ENCODE results near the gene B4GALT5.

B4GALT5 gene

DNA sequence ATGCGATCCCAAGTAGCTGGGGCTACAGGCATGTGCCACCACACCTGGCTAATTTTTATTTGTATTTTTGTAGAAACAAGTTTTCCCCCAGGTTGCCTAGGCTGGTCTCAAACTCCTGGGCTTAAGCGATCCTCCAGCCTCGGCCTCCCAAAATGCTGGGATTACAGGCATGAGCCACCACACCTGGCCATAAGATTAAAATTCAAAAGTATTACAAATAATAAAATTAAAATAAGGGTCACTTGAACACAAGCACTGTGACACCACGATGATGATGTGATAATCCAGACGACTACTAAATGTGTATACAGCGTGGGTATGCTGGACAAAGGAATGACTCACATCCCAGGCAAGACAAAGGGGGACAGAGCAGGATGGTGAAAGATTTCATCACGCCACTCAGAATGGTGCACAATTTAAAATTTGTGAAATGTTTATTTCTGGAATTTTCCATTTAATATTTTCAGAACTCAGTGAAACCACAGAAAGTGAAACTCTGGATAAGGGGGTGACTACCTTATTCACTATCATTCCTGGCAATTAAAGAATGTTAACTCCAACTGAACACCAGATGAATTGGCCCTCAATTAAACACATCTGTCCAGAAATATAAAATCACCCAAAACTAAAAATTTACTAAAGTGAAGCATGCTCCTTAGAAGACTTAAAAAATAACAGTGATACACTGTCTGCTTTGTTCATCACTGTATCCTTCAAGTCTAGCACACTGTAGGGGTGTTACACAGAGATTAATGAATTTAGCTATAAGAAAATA, 13.1 kb downstream of the B4GALT5 start:
- Histone ChIP-seq H3K27ac (peak overlapping the region; percentile 47), H3K9ac (ENCODE audit: insufficient read length) (peak overlapping the region; percentile 11), H3K36me3 (ENCODE audit: insufficient read depth, low read length) (no peaks in the 10 kb centered on the region), H3K4me3 (no peak overlapping the region), H3K9me3 (ENCODE audit: low read depth, low read length) (no peaks in the 10 kb centered on the region)
- DNase-seq (ENCODE audit: low read depth, low spot score), result no peak
- TF ChIP-seq EZH2 (IDR thresholded peaks at IDR 0.05) (no peak), POLR2AphosphoS5 (IDR thresholded peaks at IDR 0.05; ENCODE audit: borderline replicate concordance, low read depth, low read length) (no peak), FOXP2 (optimal IDR thresholded peaks at IDR 0.05; ENCODE audit: control extremely low read depth, extremely low read length, insufficient read depth) (no peak)

DNA sequence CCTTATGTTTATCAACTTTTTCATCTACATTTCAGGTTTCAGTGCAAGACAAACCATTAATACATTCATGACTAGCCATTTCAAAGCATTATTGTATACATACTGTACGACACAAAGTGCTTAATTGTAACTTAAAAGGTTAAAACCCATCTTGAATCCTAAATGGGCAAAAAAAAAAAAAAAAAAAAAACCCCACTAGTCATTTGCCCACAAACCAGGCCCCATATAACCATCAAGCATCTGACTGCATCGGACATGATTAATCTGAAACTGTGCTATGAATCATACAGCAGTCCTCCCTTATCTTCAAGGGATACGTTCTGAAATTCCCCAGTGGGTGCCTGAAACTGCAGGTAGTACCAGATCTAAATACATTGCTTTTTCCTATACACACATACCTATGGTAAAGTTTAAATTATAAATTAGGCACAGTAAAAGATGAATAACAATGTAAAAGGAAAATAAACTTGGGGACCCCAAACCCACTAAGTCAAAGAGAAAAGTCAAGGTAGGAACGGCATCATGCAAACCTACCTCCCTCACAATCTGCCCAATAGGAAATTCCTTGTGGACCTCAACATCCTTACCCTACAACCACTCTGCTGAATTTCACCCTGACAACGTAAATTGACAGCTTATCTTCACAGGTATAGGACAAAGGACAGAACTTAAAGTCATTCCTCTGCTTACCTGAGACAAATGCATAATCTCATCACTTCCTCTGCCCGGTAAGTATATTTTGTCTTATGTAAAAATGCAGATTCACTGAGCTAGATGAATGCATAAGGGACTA, 14.3 kb downstream of the B4GALT5 start:
- H3K9ac ChIP-seq (ENCODE audit: insufficient read length), result no peak overlapping the region
- no peaks in the 10 kb centered on the region for H3K36me3 ChIP-seq (ENCODE audit: insufficient read depth, low read length)
- DNase-seq (ENCODE audit: low read depth, low spot score), result no peak

DNA sequence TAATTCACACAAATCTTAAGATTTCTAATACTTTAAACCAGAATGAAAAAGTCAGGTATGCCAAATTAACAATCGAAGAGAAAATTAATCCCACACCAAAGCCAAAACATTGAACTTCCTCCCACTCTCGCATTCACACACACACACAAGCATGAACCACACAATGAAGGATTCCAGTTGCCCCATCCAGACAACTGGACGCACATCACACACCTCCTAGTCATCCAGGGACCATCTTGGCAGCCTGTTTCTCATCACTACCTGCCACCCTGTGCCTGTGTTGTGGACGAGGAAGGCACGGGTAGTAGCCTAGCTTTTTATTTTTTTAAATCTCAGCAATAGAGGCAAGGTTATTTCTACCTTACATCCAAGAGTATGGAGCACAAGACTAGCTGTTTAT, 15.2 kb downstream of the B4GALT5 start:
- no peak overlapping the region for H3K9ac ChIP-seq (ENCODE audit: insufficient read length)
- H3K4me3 ChIP-seq, result no peak overlapping the region
- no peaks in the 10 kb centered on the region for H3K36me3 ChIP-seq (ENCODE audit: insufficient read depth, low read length)
- H3K27ac ChIP-seq, result no peak overlapping the region
- H3K9me3 ChIP-seq (ENCODE audit: low read depth, low read length), result no peaks in the 10 kb centered on the region
- DNase-seq (ENCODE audit: low read depth, low spot score), result no peak
- no peak for TF ChIP-seq FOXP2 (optimal IDR thresholded peaks at IDR 0.05; ENCODE audit: control extremely low read depth, extremely low read length, insufficient read depth)
- TF ChIP-seq EZH2 (IDR thresholded peaks at IDR 0.05), result no peak
- TF ChIP-seq POLR2AphosphoS5 (IDR thresholded peaks at IDR 0.05; ENCODE audit: borderline replicate concordance, low read depth, low read length), result no peak

More for the DNA sequence above, 14.3 kb downstream of the B4GALT5 start:
- H3K9me3 ChIP-seq (ENCODE audit: low read depth, low read length), result no peaks in the 10 kb centered on the region
- TF ChIP-seq FOXP2 (optimal IDR thresholded peaks at IDR 0.05; ENCODE audit: control extremely low read depth, extremely low read length, insufficient read depth) (no peak), EZH2 (IDR thresholded peaks at IDR 0.05) (no peak), POLR2AphosphoS5 (IDR thresholded peaks at IDR 0.05; ENCODE audit: borderline replicate concordance, low read depth, low read length) (no peak)
- no peak overlapping the region for H3K4me3 ChIP-seq
- H3K27ac ChIP-seq, result 0 out of 2 replicates have a peak overlapping the region, but pooled peaks have one; percentile 20

DNA sequence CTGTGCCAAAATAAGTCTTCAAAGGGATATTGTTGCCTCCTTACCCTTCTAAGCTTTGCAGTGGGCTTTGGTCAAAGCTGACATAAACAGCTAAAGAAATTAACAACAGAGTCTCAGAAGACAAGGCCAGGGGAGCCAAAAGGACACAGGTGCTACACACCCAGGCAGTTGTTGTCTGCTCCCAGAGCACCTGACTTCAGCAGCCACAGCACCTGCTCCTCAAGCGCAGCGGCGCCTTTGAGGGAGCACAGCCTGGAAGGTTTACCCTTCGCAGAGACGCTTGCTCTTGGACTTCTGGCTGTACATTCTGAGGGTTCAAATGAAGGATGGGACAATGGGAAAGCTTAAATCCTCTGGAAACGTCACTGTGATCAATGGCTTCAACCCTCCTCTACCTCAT, 16.6 kb downstream of the B4GALT5 start:
- Histone ChIP-seq H3K4me3 (peak overlapping the region; percentile 64; the same call in 1 of the 2 replicates), H3K9me3 (ENCODE audit: low read depth, low read length) (no peaks in the 10 kb centered on the region), H3K36me3 (ENCODE audit: insufficient read depth, low read length) (no peaks in the 10 kb centered on the region), H3K27ac (peak overlapping the region; percentile 92), H3K9ac (ENCODE audit: insufficient read length) (no peak overlapping the region)
- no peak for TF ChIP-seq EZH2 (IDR thresholded peaks at IDR 0.05)
- no peak for TF ChIP-seq POLR2AphosphoS5 (IDR thresholded peaks at IDR 0.05; ENCODE audit: borderline replicate concordance, low read depth, low read length)
- no peak for TF ChIP-seq FOXP2 (optimal IDR thresholded peaks at IDR 0.05; ENCODE audit: control extremely low read depth, extremely low read length, insufficient read depth)
- DNase-seq (ENCODE audit: low read depth, low spot score), result no peak

DNA sequence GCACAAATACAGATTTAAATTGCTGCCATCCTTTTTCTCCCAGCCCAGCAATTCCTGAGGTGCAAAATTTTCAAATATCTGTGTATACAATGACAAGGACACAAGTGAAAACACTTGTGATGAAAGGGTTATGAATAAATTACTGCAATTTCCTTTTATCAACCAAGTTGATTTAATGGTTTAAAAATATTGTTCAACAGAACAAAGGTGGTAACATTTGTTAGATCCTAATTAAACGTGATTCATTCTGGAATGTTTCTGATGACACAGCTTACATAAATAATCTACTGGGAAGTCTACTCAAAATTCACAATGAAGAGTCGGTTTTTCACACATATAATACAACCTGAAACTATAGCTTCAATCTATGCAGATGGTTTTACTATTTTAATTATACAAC, 17.1 kb downstream of the B4GALT5 start:
- H3K27ac ChIP-seq, result peak overlapping the region; percentile 92
- no peaks in the 10 kb centered on the region for H3K36me3 ChIP-seq (ENCODE audit: insufficient read depth, low read length)
- H3K9me3 ChIP-seq (ENCODE audit: low read depth, low read length), result no peaks in the 10 kb centered on the region
- DNase-seq (ENCODE audit: low read depth, low spot score), result no peak
- H3K9ac ChIP-seq (ENCODE audit: insufficient read length), result peak overlapping the region; percentile 39
- TF ChIP-seq EZH2 (IDR thresholded peaks at IDR 0.05) (no peak), FOXP2 (optimal IDR thresholded peaks at IDR 0.05; ENCODE audit: control extremely low read depth, extremely low read length, insufficient read depth) (no peak), POLR2AphosphoS5 (IDR thresholded peaks at IDR 0.05; ENCODE audit: borderline replicate concordance, low read depth, low read length) (no peak)
- H3K4me3 ChIP-seq, result peak overlapping the region; percentile 64

DNA sequence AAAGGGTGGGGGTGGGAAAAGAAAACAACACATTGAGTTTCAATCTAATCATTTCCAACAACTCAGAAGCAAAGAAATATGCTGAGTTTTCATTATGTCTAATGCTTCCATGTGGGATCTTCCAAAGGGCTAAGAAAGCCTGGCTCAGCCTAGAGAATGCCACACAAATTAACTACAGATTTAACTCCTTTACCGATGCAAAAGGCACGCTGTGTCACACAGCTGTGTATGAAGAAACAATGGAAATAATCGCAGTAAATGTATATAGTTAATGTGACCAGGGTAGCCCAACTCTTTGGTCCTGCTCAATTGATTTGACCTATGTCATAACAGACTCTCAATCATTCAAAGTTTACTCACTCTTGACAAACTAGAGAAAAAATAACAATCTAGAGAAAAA, 17.8 kb downstream of the B4GALT5 start:
- H3K36me3 ChIP-seq (ENCODE audit: insufficient read depth, low read length), result no peaks in the 10 kb centered on the region
- peak overlapping the region; percentile 92 for H3K27ac ChIP-seq
- peak overlapping the region; percentile 39 for H3K9ac ChIP-seq (ENCODE audit: insufficient read length)
- peak overlapping the region; percentile 64 for H3K4me3 ChIP-seq
- TF ChIP-seq FOXP2 (optimal IDR thresholded peaks at IDR 0.05; ENCODE audit: control extremely low read depth, extremely low read length, insufficient read depth) (no peak), EZH2 (IDR thresholded peaks at IDR 0.05) (no peak), POLR2AphosphoS5 (IDR thresholded peaks at IDR 0.05; ENCODE audit: borderline replicate concordance, low read depth, low read length) (no peak)
- no peaks in the 10 kb centered on the region for H3K9me3 ChIP-seq (ENCODE audit: low read depth, low read length)
- no peak for DNase-seq (ENCODE audit: low read depth, low spot score)

DNA sequence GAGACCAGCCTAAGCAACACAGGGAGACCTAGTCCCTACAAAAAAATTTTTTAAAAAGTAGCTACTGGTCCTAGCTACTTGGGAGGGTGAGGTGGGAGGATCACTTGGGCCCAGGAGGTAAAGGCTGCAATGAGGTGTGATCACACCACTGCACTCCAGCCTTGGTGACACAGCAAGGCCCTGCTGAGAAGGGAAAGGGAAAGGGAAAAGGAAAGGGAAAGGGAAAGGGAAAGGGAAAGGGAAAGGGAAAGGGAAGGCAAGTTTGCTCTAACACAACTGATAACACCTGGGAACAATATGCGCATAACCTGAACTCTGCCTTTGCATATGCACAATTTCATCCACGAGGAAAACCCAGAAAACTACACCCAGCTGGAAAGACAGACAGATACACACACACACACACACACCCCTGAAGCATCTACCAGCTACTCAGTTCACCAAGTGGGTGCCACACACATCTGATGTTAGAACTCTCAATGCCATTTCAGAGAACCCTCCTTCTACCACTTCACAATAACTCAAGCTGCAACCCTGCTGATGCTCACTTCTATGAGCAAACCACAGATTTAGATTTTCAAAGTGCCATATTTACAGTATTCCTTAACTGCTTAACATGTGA, 19.1 kb downstream of the B4GALT5 start:
- H3K4me3 ChIP-seq, result no peak overlapping the region

More for the DNA sequence above, 19.1 kb downstream of the B4GALT5 start:
- Histone ChIP-seq H3K36me3 (ENCODE audit: insufficient read depth, low read length) (no peaks in the 10 kb centered on the region), H3K9me3 (ENCODE audit: low read depth, low read length) (no peaks in the 10 kb centered on the region), H3K9ac (ENCODE audit: insufficient read length) (no peak overlapping the region), H3K27ac (0 out of 2 replicates have a peak overlapping the region, but pooled peaks have one; percentile 92)
- TF ChIP-seq EZH2 (IDR thresholded peaks at IDR 0.05) (no peak), FOXP2 (optimal IDR thresholded peaks at IDR 0.05; ENCODE audit: control extremely low read depth, extremely low read length, insufficient read depth) (no peak), POLR2AphosphoS5 (IDR thresholded peaks at IDR 0.05; ENCODE audit: borderline replicate concordance, low read depth, low read length) (no peak)
- DNase-seq (ENCODE audit: low read depth, low spot score), result no peak
